Measurements from ENCODE around the gene DHRS3.
"Not testable (repeated sequence)": the region's sequence is repeated elsewhere in the genome, so short reads cannot be mapped to it uniquely, and the experiment has no call there.

The DHRS3 gene

GRCh38 chr1:12617901-12618660 lies at the start of gene DHRS3:
TSS of gene DHRS3 (minus strand) at chr1:12618210. CDS start at chr1:12617348, 862 bp downstream.
- peak; percentile 90 for DNase-seq (ENCODE audit: low spot score)

- DNase-seq (ENCODE audit: low spot score), result no peak
Observed at GRCh38 chr1:12666141-12666735, 48.2 kb upstream of the DHRS3 start.

- DNase-seq (ENCODE audit: low spot score), result no peak
Observed at GRCh38 chr1:12665511-12665910, 47.5 kb upstream of the DHRS3 start.

- no peak for DNase-seq (ENCODE audit: low spot score)
Observed at GRCh38 chr1:12662556-12662955, 44.5 kb upstream of the DHRS3 start.

GRCh38 chr1:12661606-12662219 lies 43.7 kb upstream of the DHRS3 start:
- no peak for DNase-seq (ENCODE audit: low spot score)

- DNase-seq (ENCODE audit: low spot score), result peak; percentile 78
Observed at GRCh38 chr1:12658531-12659453, 40.8 kb upstream of the DHRS3 start.

- DNase-seq (ENCODE audit: low spot score), result not testable (repeated sequence)
Observed at GRCh38 chr1:12657885-12658512, 40.0 kb upstream of the DHRS3 start.

- DNase-seq (ENCODE audit: low spot score), result no peak
Observed at GRCh38 chr1:12657060-12657884, 39.3 kb upstream of the DHRS3 start.

GRCh38 chr1:12656575-12656974 lies 38.6 kb upstream of the DHRS3 start:
- no peak for DNase-seq (ENCODE audit: low spot score)

GRCh38 chr1:12654657-12655056 lies 36.6 kb upstream of the DHRS3 start:
- no peak for DNase-seq (ENCODE audit: low spot score)

GRCh38 chr1:12654004-12654567 lies 36.1 kb upstream of the DHRS3 start:
- no peak for DNase-seq (ENCODE audit: low spot score)

GRCh38 chr1:12649971-12650421 lies 32.0 kb upstream of the DHRS3 start:
- no peak for DNase-seq (ENCODE audit: low spot score)

GRCh38 chr1:12648741-12649140 lies 30.7 kb upstream of the DHRS3 start:
- DNase-seq (ENCODE audit: low spot score), result no peak

- DNase-seq (ENCODE audit: low spot score), result not testable (repeated sequence)
Observed at GRCh38 chr1:12645401-12645800, 27.4 kb upstream of the DHRS3 start.

- DNase-seq (ENCODE audit: low spot score), result no peak
Observed at GRCh38 chr1:12644829-12645228, 26.8 kb upstream of the DHRS3 start.

- DNase-seq (ENCODE audit: low spot score), result no peak
Observed at GRCh38 chr1:12644237-12644636, 26.2 kb upstream of the DHRS3 start.

GRCh38 chr1:12643785-12644184 lies 25.8 kb upstream of the DHRS3 start, which contains the start of gene AADACL4:
TSS of gene AADACL4 (plus strand) at chr1:12644085. CDS start at chr1:12644547, 462 bp downstream.
- no peak for DNase-seq (ENCODE audit: low spot score)

GRCh38 chr1:12643079-12643478 lies 25.1 kb upstream of the DHRS3 start:
- DNase-seq (ENCODE audit: low spot score), result no peak

GRCh38 chr1:12640958-12641272 lies 22.9 kb upstream of the DHRS3 start:
- DNase-seq (ENCODE audit: low spot score), result no peak

- no peak for DNase-seq (ENCODE audit: low spot score)
Observed at GRCh38 chr1:12640237-12640957, 22.4 kb upstream of the DHRS3 start.
